ENCODE results near the gene RNF148. TPM values are rescaled to one million over a fixed set of nuclear protein-coding genes. Genes with fewer than 3 reads are reported as not detected.

The RNF148 gene
- total and polyA plus RNA-seq, 2 of the 8 experiments (the other 6 are each of a cell fraction or from before 2014, with no cell fraction given) = 0.27 to 0.45 TPM

- Histone ChIP-seq H3K23me2 (ENCODE audit: low read depth, low read length) (no peaks in the 10 kb centered on the region), H3K14ac (ENCODE audit: insufficient read length) (no peak overlapping the region), H3K27me3 (replicated peaks in 1 of 4; ENCODE audit: control insufficient read depth in 3 of 4, extremely low read depth in 1 of 4, insufficient read depth in 3 of 4, low read length in 3 of 4) (no peaks in the 10 kb centered on the region), H3K23ac (ENCODE audit: insufficient read length) (no peak overlapping the region), H3K4me2 (ENCODE audit: insufficient read depth in 1 of 2, low read depth in 2 of 2, low read length in 2 of 2) (peak overlapping the region; percentile 34 to 70; a peak in 3 of 4 replicates), H2AK5ac (ENCODE audit: low read depth, low read length) (no peak overlapping the region; the same call in 1 of the 2 replicates), H3K79me1 (ENCODE audit: low read depth, low read length) (no peaks in the 10 kb centered on the region), H3K18ac (ENCODE audit: extremely low read depth, low read length) (no peak overlapping the region; the same call in 1 of the 2 replicates), H4K5ac (ENCODE audit: insufficient read length, low read depth, low read length) (no peak overlapping the region), H4K91ac (replicated peaks; ENCODE audit: insufficient read length, low read length) (no peak overlapping the region), H2AFZ (ENCODE audit: low read length) (no peak overlapping the region; the same call in 1 of the 2 replicates), H2BK12ac (ENCODE audit: low read depth, low read length) (peak overlapping the region; percentile 21; the same call in 1 of the 2 replicates), H3K9ac (replicated peaks in 1 of 4; ENCODE audit: extremely low read depth in 1 of 4, low read depth in 3 of 4, low read length in 3 of 4) (no peak overlapping the region; a peak in 2 of 7 replicates), H3K79me2 (ENCODE audit: control insufficient read depth in 1 of 2, insufficient read depth in 2 of 2, low read length in 2 of 2) (no peaks in the 10 kb centered on the region), H2BK120ac (replicated peaks; ENCODE audit: low read depth, low read length) (no peak overlapping the region), H3K4me1 (replicated peaks in 1 of 4; ENCODE audit: control insufficient read depth in 3 of 4, insufficient read depth in 4 of 4, low read length in 3 of 4) (peaks cover 4 to 16% (median 13%) of the 10 kb centered on the region in 4 experiments), H3K36me3 (ENCODE audit: control insufficient read depth in 2 of 4, insufficient read depth in 4 of 4, low read length in 3 of 4) (no peaks in the 10 kb centered on the region), H2BK5ac (ENCODE audit: low read depth, low read length) (no peak overlapping the region; the same call in 1 of the 2 replicates), H4K20me1 (replicated peaks in 1 of 2; ENCODE audit: control insufficient read depth in 1 of 2, insufficient read depth in 2 of 2, low read length in 2 of 2) (no peaks in the 10 kb centered on the region), H3K4ac (replicated peaks; ENCODE audit: insufficient read length, low read depth, low read length) (no peak overlapping the region), H3K4me3 (ENCODE audit: extremely low read depth in 1 of 4, insufficient read depth in 2 of 4, low read depth in 3 of 4, low read length in 4 of 4) (no peak overlapping the region), H3K27ac (ENCODE audit: low read depth, low read length) (no peak overlapping the region), H4K8ac (ENCODE audit: extremely low read depth, insufficient read depth, low read length) (peak overlapping the region; percentile 87; the same call in 1 of the 2 replicates), H3K56ac (replicated peaks; ENCODE audit: insufficient read length, low read depth, low read length) (no peak overlapping the region), H2BK15ac (ENCODE audit: low read length) (no peak overlapping the region), H2BK20ac (ENCODE audit: low read length) (0 out of 2 replicates have a peak overlapping the region, but pooled peaks have one; percentile 3), H3K9me3 (ENCODE audit: insufficient read depth in 2 of 2, low read depth in 1 of 2, low read length in 1 of 2) (no peaks in the 10 kb centered on the region)
- FAIRE-seq (no peak), DNase-seq (ENCODE audit: low read depth in 1 of 2, low spot score in 2 of 2) (no peak)
- POLR2A ChIA-PET (ENCODE audit: partially characterized antibody) = interaction anchor here (2.2 kb wide), 1 partner anchor 9 kb away, joined by 9 read pairs; no protein-coding TSS in a partner anchor
- 39% methylated on average over 10 of the region's 10 CpGs; no CpG with 5 or more reads in 1 of the 2 experiments for WGBS, 2 experiments (ENCODE audit: extremely low coverage in 1 of 2, insufficient coverage in 1 of 2, insufficient read length in 1 of 2, insufficient replicate concordance in 2 of 2, low coverage in 1 of 2, low lambda C conversion rate in 2 of 2, missing lambda C conversion rate in 1 of 2)
- CTCF ChIA-PET (ENCODE audit: partially characterized antibody) = interaction anchor here (1.1 to 5.0 kb wide), 8 partner anchors 9 to 468 kb away, joined by 3 to 35 read pairs (median 4); partner anchors contain the start of genes RNF133 and RNF148
- TF ChIP-seq FOSL1 (IDR thresholded peaks at IDR 0.05; ENCODE audit: insufficient read depth, low read depth, low read length) (no peak), EP300 (IDR thresholded peaks at IDR 0.05; ENCODE audit: borderline replicate concordance in 1 of 2, low read depth in 2 of 2, low read length in 2 of 2) (no peak), TAF1 (IDR thresholded peaks at IDR 0.05; ENCODE audit: low read depth, low read length) (no peak), POLR2A (IDR thresholded peaks at IDR 0.05; ENCODE audit: control extremely low read depth in 1 of 2, low read depth in 2 of 2, low read length in 2 of 2) (no peak), NRF1 (IDR thresholded peaks at IDR 0.05; ENCODE audit: low read depth, low read length) (no peak), ZNF274 (IDR thresholded peaks at IDR 0.05; ENCODE audit: borderline replicate concordance, extremely low read depth, low read length) (no peak), CTBP2 (IDR thresholded peaks at IDR 0.05; ENCODE audit: borderline replicate concordance, insufficient read depth, insufficient read length, low read length) (no peak), PHF8 (conservative IDR thresholded peaks at IDR 0.05; ENCODE audit: low read depth, low read length) (no peak), KDM1A (IDR thresholded peaks at IDR 0.05; ENCODE audit: borderline replicate concordance, low read length) (no peak), E2F6 (IDR thresholded peaks at IDR 0.05) (peak; percentile 37; the same call in 1 of the 2 replicates), TCF12 (IDR thresholded peaks at IDR 0.05; ENCODE audit: low read depth, low read length) (no peak), MAX (IDR thresholded peaks at IDR 0.05) (0 out of 2 replicates have a peak, but pooled peaks have one; percentile 23)
Observed at GRCh38 chr7:122686360-122686878, 16.3 kb downstream of the RNF148 start.

All from H1 (cell line).